ENCODE results near the gene ASIC2.

ASIC2 gene

DNA sequence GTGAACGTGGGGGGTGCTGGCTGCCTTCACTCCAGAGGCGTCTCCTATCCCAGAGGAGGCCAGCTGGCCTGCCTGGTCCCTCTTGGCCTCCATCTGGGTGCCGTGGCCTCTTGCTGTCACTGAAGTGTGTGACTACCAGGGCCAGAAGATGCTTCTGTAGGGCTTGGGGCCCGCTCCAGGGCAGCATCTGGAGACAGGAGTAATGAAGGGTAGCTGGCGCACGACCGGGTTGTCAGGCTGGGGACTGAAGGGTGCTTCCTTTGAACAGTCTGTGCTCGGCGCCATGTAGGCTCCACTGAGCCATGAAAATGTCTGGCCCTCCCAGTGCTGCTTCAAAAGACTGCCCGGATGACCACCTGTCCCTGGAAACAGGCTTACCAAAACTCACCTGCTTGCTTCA lies 31.3 kb downstream of the ASIC2 start:
- H3K4me3 ChIP-seq (ENCODE audit: low read depth, low read length): no peak overlapping the region
- DNase-seq (ENCODE audit: low read depth): no peak
- TF ChIP-seq, protein P1, sequence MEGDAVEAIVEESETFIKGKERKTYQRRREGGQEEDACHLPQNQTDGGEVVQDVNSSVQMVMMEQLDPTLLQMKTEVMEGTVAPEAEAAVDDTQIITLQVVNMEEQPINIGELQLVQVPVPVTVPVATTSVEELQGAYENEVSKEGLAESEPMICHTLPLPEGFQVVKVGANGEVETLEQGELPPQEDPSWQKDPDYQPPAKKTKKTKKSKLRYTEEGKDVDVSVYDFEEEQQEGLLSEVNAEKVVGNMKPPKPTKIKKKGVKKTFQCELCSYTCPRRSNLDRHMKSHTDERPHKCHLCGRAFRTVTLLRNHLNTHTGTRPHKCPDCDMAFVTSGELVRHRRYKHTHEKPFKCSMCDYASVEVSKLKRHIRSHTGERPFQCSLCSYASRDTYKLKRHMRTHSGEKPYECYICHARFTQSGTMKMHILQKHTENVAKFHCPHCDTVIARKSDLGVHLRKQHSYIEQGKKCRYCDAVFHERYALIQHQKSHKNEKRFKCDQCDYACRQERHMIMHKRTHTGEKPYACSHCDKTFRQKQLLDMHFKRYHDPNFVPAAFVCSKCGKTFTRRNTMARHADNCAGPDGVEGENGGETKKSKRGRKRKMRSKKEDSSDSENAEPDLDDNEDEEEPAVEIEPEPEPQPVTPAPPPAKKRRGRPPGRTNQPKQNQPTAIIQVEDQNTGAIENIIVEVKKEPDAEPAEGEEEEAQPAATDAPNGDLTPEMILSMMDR (IDR thresholded peaks at IDR 0.05; ENCODE audit: control insufficient read depth, extremely low read depth, insufficient read depth): no peak

DNA sequence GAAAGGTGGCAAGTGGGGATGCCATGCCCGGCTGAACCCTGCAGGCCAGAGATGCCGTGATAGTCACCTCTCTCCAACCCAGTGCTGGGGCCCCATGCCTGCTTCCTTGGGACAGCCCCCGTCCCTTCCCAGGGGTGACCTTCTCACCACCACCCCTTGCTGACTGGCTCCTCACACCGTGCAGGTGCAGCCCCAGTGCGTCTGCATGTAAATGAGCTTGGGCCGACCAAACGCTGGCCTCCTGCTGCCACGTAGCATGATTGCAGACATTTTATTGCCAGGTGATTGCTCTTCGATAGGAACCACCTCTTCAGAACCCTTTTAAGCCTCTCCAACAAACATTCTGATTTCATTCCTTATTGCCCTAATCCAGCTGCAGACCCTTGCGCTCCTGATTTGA lies 32.5 kb downstream of the ASIC2 start:
- H3K4me3 ChIP-seq (ENCODE audit: low read depth, low read length): no peak overlapping the region
- TF ChIP-seq, protein P1 (IDR thresholded peaks at IDR 0.05; ENCODE audit: control insufficient read depth, extremely low read depth, insufficient read depth): no peak
- no peak for DNase-seq (ENCODE audit: low read depth)

DNA sequence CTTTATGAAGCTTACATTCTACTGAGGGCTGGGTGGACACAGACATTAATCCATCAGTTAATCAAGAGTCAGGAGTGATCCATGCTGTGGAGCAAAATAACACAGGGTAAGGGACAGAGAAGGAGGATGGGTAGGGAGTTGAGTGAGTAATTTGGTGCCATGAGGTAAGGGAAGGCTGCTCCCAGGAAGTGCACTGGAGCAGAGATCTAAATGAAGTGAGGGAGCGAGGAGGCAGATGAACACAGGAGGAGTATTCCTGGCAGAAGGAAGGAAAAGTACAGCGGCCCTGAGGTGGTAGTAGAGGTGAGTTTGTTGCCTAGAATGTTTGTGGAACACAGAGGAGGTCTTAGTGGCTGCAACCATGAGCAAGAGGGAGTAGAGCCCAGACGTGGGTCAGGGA lies 34.8 kb downstream of the ASIC2 start:
- DNase-seq (ENCODE audit: low read depth): no peak
- no peak overlapping the region for H3K4me3 ChIP-seq (ENCODE audit: low read depth, low read length)
- TF ChIP-seq, protein P1 (IDR thresholded peaks at IDR 0.05; ENCODE audit: control insufficient read depth, extremely low read depth, insufficient read depth): no peak

DNA sequence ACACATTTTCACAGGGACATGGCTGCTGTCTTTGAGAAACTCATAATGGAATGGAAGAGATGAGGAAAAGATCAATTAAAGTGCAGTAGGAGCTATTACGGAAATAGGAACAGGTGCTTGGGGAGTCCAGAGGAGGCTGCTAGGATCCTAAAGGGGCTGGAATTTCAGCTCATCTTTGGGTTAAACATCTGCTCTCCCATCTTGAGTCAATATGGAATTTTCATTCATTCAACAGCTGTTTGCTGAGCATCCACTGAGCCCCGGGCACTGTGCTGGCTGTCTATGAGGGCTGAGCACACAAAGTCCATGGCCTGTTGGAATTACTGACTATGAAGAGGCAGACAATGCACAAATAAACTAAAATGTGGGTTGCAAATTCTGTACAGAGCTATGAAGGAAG lies 47.9 kb downstream of the ASIC2 start:
- no peak overlapping the region for H3K4me3 ChIP-seq (ENCODE audit: low read depth, low read length)
- TF ChIP-seq, protein P1 (IDR thresholded peaks at IDR 0.05; ENCODE audit: control insufficient read depth, extremely low read depth, insufficient read depth): no peak
- DNase-seq (ENCODE audit: low read depth): no peak

DNA sequence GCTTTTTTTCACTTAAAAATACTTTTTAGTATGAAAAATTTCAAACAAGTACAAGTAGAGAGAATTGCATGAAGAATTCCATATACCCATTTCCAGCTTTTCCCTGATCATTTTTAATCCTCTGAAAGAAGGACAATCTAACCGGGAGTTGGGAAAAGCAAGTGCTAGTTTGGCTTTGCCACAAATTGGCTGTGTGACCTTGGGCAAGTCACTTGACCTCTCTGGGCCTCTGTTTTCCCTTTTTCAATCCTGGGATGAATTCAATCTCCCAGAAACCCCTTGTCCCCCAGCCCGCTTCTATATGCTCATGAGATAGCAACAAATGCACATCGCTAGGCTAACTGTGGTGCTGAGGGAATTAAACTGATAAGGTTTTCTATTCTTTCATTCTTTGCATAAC lies 49.4 kb downstream of the ASIC2 start:
- H3K4me3 ChIP-seq (ENCODE audit: low read depth, low read length): no peak overlapping the region
- TF ChIP-seq, protein P1 (IDR thresholded peaks at IDR 0.05; ENCODE audit: control insufficient read depth, extremely low read depth, insufficient read depth): no peak
- no peak for DNase-seq (ENCODE audit: low read depth)

DNA sequence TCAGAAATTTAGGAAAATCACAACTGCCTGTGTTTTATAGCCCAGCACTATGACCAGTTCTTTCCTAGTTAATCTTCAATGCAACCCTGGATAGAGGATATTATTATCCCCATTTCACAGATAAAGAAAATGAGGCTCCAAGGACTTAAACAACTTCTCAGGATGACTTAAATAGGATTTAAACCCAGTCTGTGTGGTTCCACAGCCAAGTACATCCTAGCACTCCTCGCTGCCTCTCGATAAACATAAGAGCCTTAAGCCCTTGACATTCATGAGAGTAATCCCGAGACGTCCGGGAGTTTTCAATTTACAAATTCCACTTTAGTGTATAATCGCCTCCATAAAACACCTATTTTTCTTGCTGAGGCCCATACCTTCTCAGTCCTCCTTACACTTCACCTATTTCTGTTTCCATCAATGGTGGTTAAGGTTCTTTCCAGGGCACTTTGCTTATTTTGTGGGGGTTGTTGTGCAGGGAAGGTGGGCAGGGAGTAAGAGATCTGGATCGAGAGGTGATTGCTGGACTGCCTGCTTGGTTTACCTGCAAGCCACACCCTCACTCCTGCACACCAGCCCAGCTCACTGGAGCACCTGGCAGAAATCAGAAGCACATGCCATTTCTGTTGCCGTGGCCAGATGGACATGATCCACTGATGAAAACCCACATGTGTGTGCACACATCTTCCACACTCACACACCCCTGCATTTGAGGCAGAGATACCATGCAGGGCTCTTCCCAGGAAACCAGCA lies 50.5 kb downstream of the ASIC2 start:
- TF ChIP-seq, protein P1 (IDR thresholded peaks at IDR 0.05; ENCODE audit: control insufficient read depth, extremely low read depth, insufficient read depth): no peak
- no peak for DNase-seq (ENCODE audit: low read depth)
- no peak overlapping the region for H3K4me3 ChIP-seq (ENCODE audit: low read depth, low read length)

DNA sequence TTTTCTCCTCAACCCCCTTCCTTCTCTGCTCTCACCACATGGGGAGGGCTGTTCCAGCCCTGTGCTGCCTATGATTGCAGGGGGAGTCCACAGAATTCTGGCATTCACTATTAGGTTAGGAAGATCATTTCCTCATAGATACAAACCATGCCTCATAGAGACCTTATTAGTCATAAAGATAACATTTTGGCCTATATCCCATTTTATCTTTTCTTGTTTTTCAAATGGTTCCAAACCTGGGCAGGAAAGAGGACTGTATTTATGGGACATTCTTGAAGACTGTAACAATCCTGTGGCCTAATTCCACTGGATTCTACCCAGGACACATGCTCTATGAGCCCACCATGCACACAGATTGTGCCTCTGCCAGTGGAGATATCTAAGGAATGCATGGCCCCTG lies 51.7 kb downstream of the ASIC2 start:
- DNase-seq (ENCODE audit: low read depth): no peak
- TF ChIP-seq, protein P1 (IDR thresholded peaks at IDR 0.05; ENCODE audit: control insufficient read depth, extremely low read depth, insufficient read depth): no peak
- no peak overlapping the region for H3K4me3 ChIP-seq (ENCODE audit: low read depth, low read length)

Measured in LNCaP clone FGC (cell line).